HUES48 (cell line): ENCODE data around the gene ANO6.

Experiments used
- H3K27ac ChIP-seq: one replicate; pipeline ENCODE4 v1.7.0; 2013; ENCODE audit warnings: low read depth, low read length, inconsistent platforms
- H3K27me3 ChIP-seq: 2 replicates; pipeline ENCODE4 v1.6.1; 2013; ENCODE audit warnings: mild to moderate bottlenecking, low read length; ENCODE audit not compliant: control insufficient read depth, insufficient read depth
- H3K36me3 ChIP-seq: 2 replicates; pipeline ENCODE4 v1.6.1; 2013; ENCODE audit warnings: low read length; ENCODE audit not compliant: control insufficient read depth, insufficient read depth
- H3K4me1 ChIP-seq: 2 replicates; pipeline ENCODE4 v1.6.1; 2013; ENCODE audit warnings: mild to moderate bottlenecking, low read length; ENCODE audit not compliant: control insufficient read depth, insufficient read depth
- H3K4me3 ChIP-seq: 2 replicates; pipeline ENCODE4 v1.5.1; 2013; ENCODE audit warnings: mild to moderate bottlenecking, low read depth, low read length
- H3K9ac ChIP-seq: 2 replicates; pipeline ENCODE4 v1.6.1; 2013; ENCODE audit warnings: mild to moderate bottlenecking, low read depth, low read length, moderate library complexity
- H3K9me3 ChIP-seq: 2 replicates; pipeline ENCODE4 v1.6.1; 2013; ENCODE audit warnings: low read length; ENCODE audit not compliant: control insufficient read depth, insufficient read depth

ANO6 gene

GRCh38 chr12:45189766-45190403, 26.0 kb upstream of the ANO6 start:
- no peak overlapping the region for H3K9ac ChIP-seq
- no peaks in the 10 kb centered on the region for H3K27me3 ChIP-seq
- H3K36me3 ChIP-seq, result no peaks in the 10 kb centered on the region
- H3K4me1 ChIP-seq, result peaks cover 9% of the 10 kb centered on the region; the same call in 1 of the 2 replicates
- H3K4me3 ChIP-seq, result no peak overlapping the region
- no peak overlapping the region for H3K27ac ChIP-seq
- no peaks in the 10 kb centered on the region for H3K9me3 ChIP-seq

- Histone ChIP-seq H3K27me3 (no peaks in the 10 kb centered on the region), H3K9me3 (no peaks in the 10 kb centered on the region), H3K4me1 (peaks cover 9% of the 10 kb centered on the region; the same call in 1 of the 2 replicates), H3K4me3 (no peak overlapping the region), H3K9ac (no peak overlapping the region), H3K36me3 (no peaks in the 10 kb centered on the region), H3K27ac (no peak overlapping the region)
Observed at GRCh38 chr12:45191239-45191638, 24.7 kb upstream of the ANO6 start.

GRCh38 chr12:45192707-45193106, 23.2 kb upstream of the ANO6 start:
- Histone ChIP-seq H3K9ac (no peak overlapping the region), H3K27ac (no peak overlapping the region), H3K36me3 (no peaks in the 10 kb centered on the region), H3K4me1 (peaks cover 9% of the 10 kb centered on the region; the same call in 1 of the 2 replicates), H3K4me3 (no peak overlapping the region), H3K27me3 (no peaks in the 10 kb centered on the region), H3K9me3 (no peaks in the 10 kb centered on the region)

GRCh38 chr12:45200491-45201043, 15.3 kb upstream of the ANO6 start:
- Histone ChIP-seq H3K27me3 (no peaks in the 10 kb centered on the region), H3K9me3 (no peaks in the 10 kb centered on the region), H3K27ac (no peak overlapping the region), H3K4me1 (no peaks in the 10 kb centered on the region), H3K4me3 (no peak overlapping the region), H3K36me3 (no peaks in the 10 kb centered on the region), H3K9ac (no peak overlapping the region)

GRCh38 chr12:45203767-45204166, 12.1 kb upstream of the ANO6 start:
- Histone ChIP-seq H3K9me3 (no peaks in the 10 kb centered on the region), H3K27ac (no peak overlapping the region), H3K9ac (no peak overlapping the region), H3K36me3 (no peaks in the 10 kb centered on the region), H3K4me3 (no peak overlapping the region), H3K4me1 (no peaks in the 10 kb centered on the region), H3K27me3 (no peaks in the 10 kb centered on the region)

- Histone ChIP-seq H3K27me3 (no peaks in the 10 kb centered on the region), H3K4me1 (no peaks in the 10 kb centered on the region), H3K27ac (no peak overlapping the region), H3K9ac (no peak overlapping the region), H3K4me3 (no peak overlapping the region), H3K9me3 (no peaks in the 10 kb centered on the region), H3K36me3 (no peaks in the 10 kb centered on the region)
Observed at GRCh38 chr12:45204757-45205156, 11.1 kb upstream of the ANO6 start.

- Histone ChIP-seq H3K36me3 (no peaks in the 10 kb centered on the region), H3K4me3 (no peak overlapping the region), H3K27me3 (no peaks in the 10 kb centered on the region), H3K9me3 (no peaks in the 10 kb centered on the region), H3K4me1 (no peaks in the 10 kb centered on the region), H3K27ac (no peak overlapping the region), H3K9ac (no peak overlapping the region)
Observed at GRCh38 chr12:45205165-45205825, 10.6 kb upstream of the ANO6 start.

- H3K9me3 ChIP-seq, result no peaks in the 10 kb centered on the region
- no peaks in the 10 kb centered on the region for H3K4me1 ChIP-seq
- H3K4me3 ChIP-seq, result no peak overlapping the region
- H3K27ac ChIP-seq, result no peak overlapping the region
- no peak overlapping the region for H3K9ac ChIP-seq
- H3K27me3 ChIP-seq, result no peaks in the 10 kb centered on the region
- H3K36me3 ChIP-seq, result no peaks in the 10 kb centered on the region
Observed at GRCh38 chr12:45208604-45209487, 7.0 kb upstream of the ANO6 start.

- no peak overlapping the region for H3K9ac ChIP-seq
- no peaks in the 10 kb centered on the region for H3K27me3 ChIP-seq
- H3K4me3 ChIP-seq, result no peak overlapping the region
- no peaks in the 10 kb centered on the region for H3K4me1 ChIP-seq
- H3K9me3 ChIP-seq, result no peaks in the 10 kb centered on the region
- H3K36me3 ChIP-seq, result no peaks in the 10 kb centered on the region
- H3K27ac ChIP-seq, result no peak overlapping the region
Observed at GRCh38 chr12:45209784-45210183, 6.1 kb upstream of the ANO6 start.

GRCh38 chr12:45212064-45212463, 3.8 kb upstream of the ANO6 start:
- no peak overlapping the region for H3K27ac ChIP-seq
- no peaks in the 10 kb centered on the region for H3K27me3 ChIP-seq
- no peaks in the 10 kb centered on the region for H3K36me3 ChIP-seq
- H3K9ac ChIP-seq, result no peak overlapping the region
- no peaks in the 10 kb centered on the region for H3K4me1 ChIP-seq
- H3K4me3 ChIP-seq, result no peak overlapping the region
- no peaks in the 10 kb centered on the region for H3K9me3 ChIP-seq
